Activated naive CD4-positive, alpha-beta T cell treated with anti-CD3 and anti-CD28 coated beads, Interleukin-2, amount 50 U/mL, for 24 hours (primary cell): ENCODE results near the gene EXOC2.

Source experiments
- H3K27ac Mint-ChIP-seq: one replicate; pipeline ENCODE4 v1.8.0; 2021; ENCODE audit warnings: mild to moderate bottlenecking, mixed read lengths
- H3K27me3 Mint-ChIP-seq: one replicate; pipeline ENCODE4 v1.8.0; 2021; ENCODE audit warnings: mixed read lengths
- H3K36me3 Mint-ChIP-seq: one replicate; pipeline ENCODE4 v1.8.0; 2021; ENCODE audit warnings: mixed read lengths
- H3K4me1 Mint-ChIP-seq: one replicate; pipeline ENCODE4 v1.8.0; 2021; ENCODE audit warnings: mixed read lengths
- H3K4me3 Mint-ChIP-seq: one replicate; pipeline ENCODE4 v1.8.0; 2021; ENCODE audit warnings: mild to moderate bottlenecking, mixed read lengths
- H3K9me3 Mint-ChIP-seq: one replicate; pipeline ENCODE4 v1.8.0; 2021; ENCODE audit warnings: mixed read lengths

EXOC2 gene

GRCh38 chr6:445571-446417 lies 247.1 kb downstream of the EXOC2 start:
- Mint-ChIP-seq H3K27me3 (no peaks in the 10 kb centered on the region), H3K4me1 (peaks cover 58% of the 10 kb centered on the region), H3K4me3 (peak overlapping the region; percentile 49), H3K36me3 (no peaks in the 10 kb centered on the region), H3K27ac (peak overlapping the region; percentile 96), H3K9me3 (no peaks in the 10 kb centered on the region)

GRCh38 chr6:444653-445275 lies 248.2 kb downstream of the EXOC2 start:
- no peaks in the 10 kb centered on the region for H3K27me3 Mint-ChIP-seq
- H3K36me3 Mint-ChIP-seq = no peaks in the 10 kb centered on the region
- H3K27ac Mint-ChIP-seq = peak overlapping the region; percentile 96
- H3K4me3 Mint-ChIP-seq = peak overlapping the region; percentile 47
- peaks cover 58% of the 10 kb centered on the region for H3K4me1 Mint-ChIP-seq
- H3K9me3 Mint-ChIP-seq = no peaks in the 10 kb centered on the region

GRCh38 chr6:443621-444159 lies 249.2 kb downstream of the EXOC2 start:
- Mint-ChIP-seq H3K4me1 (peaks cover 56% of the 10 kb centered on the region), H3K4me3 (peak overlapping the region; percentile 20), H3K36me3 (no peaks in the 10 kb centered on the region), H3K9me3 (no peaks in the 10 kb centered on the region), H3K27me3 (no peaks in the 10 kb centered on the region), H3K27ac (no peak overlapping the region)

GRCh38 chr6:441126-441920 lies 251.6 kb downstream of the EXOC2 start:
- Mint-ChIP-seq H3K27me3 (no peaks in the 10 kb centered on the region), H3K36me3 (no peaks in the 10 kb centered on the region), H3K9me3 (no peaks in the 10 kb centered on the region), H3K4me1 (peaks cover 32% of the 10 kb centered on the region), H3K4me3 (no peak overlapping the region), H3K27ac (peak overlapping the region; percentile 5)

GRCh38 chr6:439641-440167 lies 253.2 kb downstream of the EXOC2 start:
- Mint-ChIP-seq H3K27ac (no peak overlapping the region), H3K36me3 (no peaks in the 10 kb centered on the region), H3K9me3 (no peaks in the 10 kb centered on the region), H3K27me3 (no peaks in the 10 kb centered on the region), H3K4me3 (no peak overlapping the region), H3K4me1 (peaks cover 22% of the 10 kb centered on the region)

GRCh38 chr6:438634-439170 lies 254.2 kb downstream of the EXOC2 start:
- H3K27ac Mint-ChIP-seq = peak overlapping the region; percentile 43
- no peaks in the 10 kb centered on the region for H3K27me3 Mint-ChIP-seq
- H3K4me1 Mint-ChIP-seq = peaks cover 20% of the 10 kb centered on the region
- H3K9me3 Mint-ChIP-seq = no peaks in the 10 kb centered on the region
- H3K4me3 Mint-ChIP-seq = no peak overlapping the region
- no peaks in the 10 kb centered on the region for H3K36me3 Mint-ChIP-seq

GRCh38 chr6:437037-437392 lies 255.9 kb downstream of the EXOC2 start:
- no peak overlapping the region for H3K4me3 Mint-ChIP-seq
- H3K27ac Mint-ChIP-seq = no peak overlapping the region
- H3K4me1 Mint-ChIP-seq = peaks cover 17% of the 10 kb centered on the region
- no peaks in the 10 kb centered on the region for H3K9me3 Mint-ChIP-seq
- H3K36me3 Mint-ChIP-seq = no peaks in the 10 kb centered on the region
- no peaks in the 10 kb centered on the region for H3K27me3 Mint-ChIP-seq

GRCh38 chr6:436308-437036 lies 256.5 kb downstream of the EXOC2 start:
- no peak overlapping the region for H3K4me3 Mint-ChIP-seq
- H3K27ac Mint-ChIP-seq = no peak overlapping the region
- H3K27me3 Mint-ChIP-seq = no peaks in the 10 kb centered on the region
- H3K36me3 Mint-ChIP-seq = no peaks in the 10 kb centered on the region
- H3K9me3 Mint-ChIP-seq = no peaks in the 10 kb centered on the region
- peaks cover 23% of the 10 kb centered on the region for H3K4me1 Mint-ChIP-seq

GRCh38 chr6:435441-436307 lies 257.3 kb downstream of the EXOC2 start:
- Mint-ChIP-seq H3K36me3 (no peaks in the 10 kb centered on the region), H3K4me3 (no peak overlapping the region), H3K4me1 (peaks cover 27% of the 10 kb centered on the region), H3K27ac (no peak overlapping the region), H3K27me3 (no peaks in the 10 kb centered on the region), H3K9me3 (no peaks in the 10 kb centered on the region)
